Astrocyte (in vitro differentiated cells and primary cell): ENCODE data around the gene NAT14. TPM values are rescaled to one million over a fixed set of nuclear protein-coding genes. Genes with fewer than 3 reads are reported as not detected.

Source experiments
- DNase-seq: peaks from one replicate; pipeline ENCODE4 v3.0.0-alpha.2; 2010; ENCODE audit warnings: low read depth
- FAIRE-seq: peaks from 2 replicates; lab custom pipeline; 2011; peaks lifted over from hg19 to GRCh38; lab: Jason Lieb, UNC
- H2AFZ ChIP-seq: 2 replicates; pipeline ENCODE4 v1.6.0; 2012; ENCODE audit warnings: low read depth, low read length, inconsistent platforms
- H3K27ac ChIP-seq: 2 replicates; pipeline ENCODE4 v1.5.1; 2011; ENCODE audit warnings: low read depth, low read length, inconsistent platforms
- H3K27me3 ChIP-seq: 2 replicates; pipeline ENCODE4 v1.6.0; 2011; ENCODE audit warnings: low read length, inconsistent platforms; ENCODE audit not compliant: insufficient read depth
- H3K36me3 ChIP-seq: 2 replicates; pipeline ENCODE4 v1.5.1; 2011; ENCODE audit warnings: low read length, inconsistent platforms; ENCODE audit not compliant: insufficient read depth
- H3K4me1 ChIP-seq: 2 replicates; pipeline ENCODE4 v1.5.1; 2011; ENCODE audit warnings: low read length, inconsistent platforms; ENCODE audit not compliant: insufficient read depth
- H3K4me2 ChIP-seq: 2 replicates; pipeline ENCODE4 v1.6.0; 2012; ENCODE audit warnings: low read length, inconsistent platforms
- H3K4me3 ChIP-seq: 2 replicates; pipeline ENCODE4 v1.5.1; 2011; ENCODE audit warnings: low read depth, mild to moderate bottlenecking, low read length, inconsistent platforms; ENCODE audit not compliant: insufficient read depth
- H3K79me2 ChIP-seq: 2 replicates; pipeline ENCODE4 v1.6.0; 2012; ENCODE audit warnings: mild to moderate bottlenecking, low read length, inconsistent platforms; ENCODE audit not compliant: insufficient read depth
- H3K9ac ChIP-seq: 2 replicates; pipeline ENCODE4 v1.6.0; 2012; ENCODE audit warnings: mild to moderate bottlenecking, low read length, inconsistent platforms
- H3K9me3 ChIP-seq: 2 replicates; pipeline ENCODE4 v1.5.1; 2012; ENCODE audit warnings: low read depth, mild to moderate bottlenecking, low read length, inconsistent platforms; ENCODE audit not compliant: insufficient read depth
- H4K20me1 ChIP-seq: 2 replicates; pipeline ENCODE4 v1.6.0; 2012; ENCODE audit warnings: low read length, inconsistent platforms; ENCODE audit not compliant: insufficient read depth
- H3K27ac Mint-ChIP-seq: one replicate; pipeline ENCODE4 v1.8.0; 2021; ENCODE audit warnings: mild to moderate bottlenecking, mixed read lengths; ENCODE audit not compliant: unreplicated experiment
- H3K27me3 Mint-ChIP-seq: one replicate; pipeline ENCODE4 v1.8.0; 2021; ENCODE audit warnings: low read depth, mixed read lengths; ENCODE audit not compliant: unreplicated experiment
- H3K36me3 Mint-ChIP-seq: one replicate; pipeline ENCODE4 v1.8.0; 2021; ENCODE audit warnings: low read depth, mixed read lengths; ENCODE audit not compliant: unreplicated experiment
- H3K4me1 Mint-ChIP-seq: one replicate; pipeline ENCODE4 v1.8.0; 2021; ENCODE audit warnings: low read depth, mixed read lengths; ENCODE audit not compliant: unreplicated experiment
- H3K4me3 Mint-ChIP-seq: one replicate; pipeline ENCODE4 v1.8.0; 2021; ENCODE audit warnings: mild to moderate bottlenecking, moderate library complexity, mixed read lengths; ENCODE audit not compliant: unreplicated experiment
- H3K9me3 Mint-ChIP-seq: one replicate; pipeline ENCODE4 v1.8.0; 2021; ENCODE audit warnings: mild to moderate bottlenecking, mixed read lengths; ENCODE audit not compliant: unreplicated experiment
- CTCF ChIP-seq: IDR thresholded peaks from 2 replicates; pipeline ENCODE4 v1.5.1; 2011; ENCODE audit warnings: low read depth, mild to moderate bottlenecking, inconsistent platforms, low read length, moderate library complexity; ENCODE audit not compliant: insufficient read depth
- EZH2 ChIP-seq: IDR thresholded peaks from 2 replicates; pipeline ENCODE4 v1.6.1; 2012; ENCODE audit warnings: mild to moderate bottlenecking, low read length, inconsistent platforms; ENCODE audit not compliant: insufficient read depth
- total RNA-seq: library from RNA; stranded (reverse); gene quantifications from 2 replicates; pipeline ENCODE4 v1.2.1, GENCODE V29; 2021

The NAT14 gene
- total RNA-seq, 1 donor from 2014 or later, result 71.2 TPM

- DNase-seq, result no peak
- Histone ChIP-seq H3K27ac (no peak overlapping the region), H3K36me3 (no peaks in the 10 kb centered on the region), H3K4me1 (peaks cover 19% of the 10 kb centered on the region), H4K20me1 (peaks cover 9% of the 10 kb centered on the region), H3K9me3 (no peaks in the 10 kb centered on the region), H3K27me3 (no peaks in the 10 kb centered on the region), H3K4me3 (no peak overlapping the region), H2AFZ (no peak overlapping the region), H3K9ac (no peak overlapping the region), H3K79me2 (peaks cover 34% of the 10 kb centered on the region), H3K4me2 (no peak overlapping the region)
- no peaks in the 10 kb centered on the region for H3K9me3 Mint-ChIP-seq
- no peak for FAIRE-seq
- TF ChIP-seq CTCF (no peak), EZH2 (no peak)
- H3K27me3 Mint-ChIP-seq, result no peaks in the 10 kb centered on the region
- H3K4me1 Mint-ChIP-seq, result peaks cover 9% of the 10 kb centered on the region
- H3K27ac Mint-ChIP-seq, result no peak overlapping the region
- peaks cover 4% of the 10 kb centered on the region for H3K36me3 Mint-ChIP-seq
- peak overlapping the region; percentile 1 for H3K4me3 Mint-ChIP-seq
These were observed 5.3 kb upstream of the NAT14 start for GRCh38 chr19:55479451-55480230.

DNA sequence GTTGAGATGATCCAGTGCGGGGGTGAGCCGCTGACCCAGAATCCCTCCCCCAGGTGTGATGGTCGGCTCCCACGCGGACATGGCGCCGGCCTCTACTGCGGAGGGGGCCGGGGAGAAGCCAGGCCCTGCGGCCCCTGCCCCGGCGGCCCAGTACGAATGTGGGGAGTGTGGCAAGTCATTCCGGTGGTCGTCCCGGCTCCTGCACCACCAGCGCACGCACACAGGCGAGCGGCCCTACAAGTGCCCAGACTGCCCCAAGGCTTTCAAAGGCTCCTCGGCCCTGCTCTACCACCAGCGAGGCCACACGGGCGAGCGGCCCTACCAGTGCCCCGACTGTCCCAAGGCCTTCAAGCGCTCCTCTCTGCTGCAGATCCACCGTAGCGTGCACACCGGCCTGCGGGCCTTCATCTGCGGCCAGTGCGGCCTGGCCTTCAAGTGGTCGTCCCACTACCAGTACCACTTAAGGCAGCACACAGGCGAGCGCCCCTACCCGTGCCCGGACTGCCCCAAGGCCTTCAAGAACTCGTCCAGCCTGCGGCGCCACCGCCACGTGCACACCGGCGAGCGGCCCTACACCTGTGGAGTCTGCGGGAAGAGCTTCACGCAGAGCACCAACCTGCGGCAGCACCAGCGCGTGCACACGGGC lies 3.7 kb upstream of the NAT14 start:
- H3K27me3 ChIP-seq, result no peaks in the 10 kb centered on the region
- no peaks in the 10 kb centered on the region for H3K36me3 ChIP-seq
- H3K4me1 ChIP-seq, result peaks cover 19% of the 10 kb centered on the region
- DNase-seq (no peak), FAIRE-seq (no peak)
- no peak overlapping the region for H3K4me3 ChIP-seq
- H3K9ac ChIP-seq, result no peak overlapping the region
- H3K4me2 ChIP-seq, result no peak overlapping the region
- H3K9me3 ChIP-seq, result no peaks in the 10 kb centered on the region
- peaks cover 50% of the 10 kb centered on the region for H3K79me2 ChIP-seq
- no peak for TF ChIP-seq CTCF
- no peak for TF ChIP-seq EZH2
- no peak overlapping the region for H3K27ac Mint-ChIP-seq
- no peaks in the 10 kb centered on the region for H3K9me3 Mint-ChIP-seq
- peaks cover 9% of the 10 kb centered on the region for H4K20me1 ChIP-seq
- H3K27me3 Mint-ChIP-seq, result no peaks in the 10 kb centered on the region
- H3K36me3 Mint-ChIP-seq, result peaks cover 4% of the 10 kb centered on the region
- peaks cover 13% of the 10 kb centered on the region for H3K4me1 Mint-ChIP-seq
- no peak overlapping the region for H3K27ac ChIP-seq
- no peak overlapping the region for H2AFZ ChIP-seq
- no peak overlapping the region for H3K4me3 Mint-ChIP-seq

DNA sequence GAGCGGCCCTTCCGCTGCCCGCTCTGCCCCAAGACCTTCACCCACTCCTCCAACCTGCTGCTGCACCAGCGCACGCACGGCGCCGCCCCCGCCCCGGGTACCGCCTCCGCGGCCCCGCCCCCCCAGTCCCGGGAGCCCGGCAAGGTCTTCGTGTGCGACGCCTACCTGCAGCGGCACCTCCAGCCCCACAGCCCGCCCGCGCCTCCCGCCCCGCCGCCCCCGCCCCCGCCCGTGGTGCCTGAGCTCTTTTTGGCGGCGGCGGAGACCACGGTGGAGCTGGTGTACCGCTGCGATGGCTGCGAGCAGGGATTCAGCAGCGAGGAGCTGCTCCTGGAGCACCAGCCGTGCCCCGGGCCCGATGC lies 3.2 kb upstream of the NAT14 start:
- H3K4me3 ChIP-seq, result no peak overlapping the region
- H3K9me3 ChIP-seq, result no peaks in the 10 kb centered on the region
- H3K27me3 ChIP-seq, result no peaks in the 10 kb centered on the region
- Mint-ChIP-seq H3K27me3 (no peaks in the 10 kb centered on the region), H3K4me3 (no peak overlapping the region), H3K27ac (no peak overlapping the region), H3K36me3 (peaks cover 4% of the 10 kb centered on the region), H3K4me1 (peaks cover 14% of the 10 kb centered on the region), H3K9me3 (no peaks in the 10 kb centered on the region)
- no peak for FAIRE-seq
- TF ChIP-seq EZH2, result no peak
- TF ChIP-seq CTCF, result no peak
- H2AFZ ChIP-seq, result no peak overlapping the region
- peaks cover 9% of the 10 kb centered on the region for H4K20me1 ChIP-seq
- no peak for DNase-seq
- H3K36me3 ChIP-seq, result no peaks in the 10 kb centered on the region
- H3K4me2 ChIP-seq, result no peak overlapping the region
- no peak overlapping the region for H3K27ac ChIP-seq
- H3K79me2 ChIP-seq, result peaks cover 51% of the 10 kb centered on the region
- no peak overlapping the region for H3K9ac ChIP-seq
- peaks cover 24% of the 10 kb centered on the region for H3K4me1 ChIP-seq
